GM21786 (cell line): ENCODE measurements around the gene ABCD1.
"Not testable (repeated sequence)": the region's sequence is repeated elsewhere in the genome, so short reads cannot be mapped to it uniquely, and the experiment has no call there.

Source experiments
- ATAC-seq: cut with Tn5 transposase; IDR thresholded peaks from one replicate; pipeline ENCODE4 v1.9.1; 2021; ENCODE audit not compliant: unreplicated experiment

ABCD1 gene

DNA sequence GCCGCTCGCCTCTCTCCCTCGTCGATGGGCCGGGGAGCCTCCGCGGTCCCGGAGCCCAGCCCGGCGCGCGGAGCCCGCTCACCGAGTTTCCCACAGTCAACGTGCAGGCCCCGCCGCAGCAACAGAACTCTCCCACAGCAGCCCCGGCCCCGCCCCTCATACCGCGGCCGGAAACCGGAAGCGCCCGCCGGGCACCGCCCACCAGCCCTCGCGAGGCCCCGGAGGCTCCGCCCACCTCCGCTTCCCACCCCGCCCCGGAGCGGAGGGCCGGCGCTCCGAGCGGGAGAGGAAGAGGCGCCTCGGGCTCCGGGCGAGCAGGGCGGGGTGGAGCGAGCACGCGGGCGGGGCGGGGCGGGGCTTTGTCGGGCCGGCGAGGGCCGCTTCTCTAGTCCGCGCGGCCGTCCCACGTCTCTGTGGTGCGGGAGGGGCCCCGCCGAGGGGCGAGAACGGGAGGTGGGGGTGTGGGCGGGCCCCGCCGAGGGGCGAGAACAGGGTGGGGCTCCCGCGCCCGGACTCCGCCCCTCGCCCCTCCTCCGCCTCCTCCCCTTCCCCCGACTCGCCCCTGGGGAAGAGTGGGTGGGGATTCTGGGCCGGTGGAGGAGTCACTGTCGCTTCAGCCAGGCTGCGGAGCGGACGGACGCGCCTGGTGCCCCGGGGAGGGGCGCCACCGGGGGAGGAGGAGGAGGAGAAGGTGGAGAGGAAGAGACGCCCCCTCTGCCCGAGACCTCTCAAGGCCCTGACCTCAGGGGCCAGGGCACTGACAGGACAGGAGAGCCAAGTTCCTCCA is at the start of gene ABCD1, which contains the start of gene BCAP31:
ABCD1 (plus strand) TSS at position 605 of the 787 bp plus-strand sequence. CDS start 411 bp downstream, outside the sequence.
BCAP31 (minus strand) TSS at position 136 of the 787 bp plus-strand sequence. CDS start 1,143 bp downstream, outside the sequence.
- peak; percentile 45 for ATAC-seq

DNA sequence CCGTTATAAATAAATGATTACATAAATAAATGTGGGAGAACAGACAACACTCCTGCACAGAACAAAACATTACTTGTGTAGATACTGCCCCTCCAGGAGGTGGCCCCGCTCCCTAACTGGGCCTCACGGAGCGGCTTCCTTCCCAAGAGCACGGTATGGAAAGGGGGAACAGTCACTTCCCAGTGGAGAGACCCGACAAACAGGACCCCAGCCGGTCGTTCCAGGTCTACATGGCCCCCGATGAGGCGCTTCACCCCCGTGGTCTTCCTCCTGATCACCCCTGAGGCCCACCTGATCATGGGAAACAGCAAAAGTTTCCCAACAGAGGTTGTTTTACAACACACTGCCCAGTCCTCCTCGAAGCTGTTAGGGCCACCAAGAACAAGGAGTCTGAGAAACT is 43.5 kb upstream of the ABCD1 start:
- ATAC-seq: no peak

DNA sequence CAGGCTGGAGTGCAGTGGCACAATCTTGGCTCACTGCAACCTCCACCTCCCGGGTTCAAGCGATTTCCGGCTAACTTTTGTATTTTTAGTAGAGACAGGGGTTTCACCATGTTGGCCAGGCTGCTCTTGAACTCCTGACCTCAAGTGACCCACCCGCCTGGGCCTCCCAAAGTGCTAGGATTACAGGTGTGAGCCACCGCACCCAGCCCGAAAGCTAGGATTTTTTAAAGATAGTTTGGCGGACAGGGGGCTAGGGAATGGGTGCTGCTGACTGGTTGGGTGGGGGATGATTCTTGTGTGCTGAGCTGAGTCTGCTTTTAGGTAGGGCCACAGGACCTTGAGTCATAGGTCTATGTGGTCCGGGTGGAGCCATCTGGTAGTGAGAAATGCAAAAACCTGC is 41.2 kb upstream of the ABCD1 start:
- not testable (repeated sequence) for ATAC-seq

DNA sequence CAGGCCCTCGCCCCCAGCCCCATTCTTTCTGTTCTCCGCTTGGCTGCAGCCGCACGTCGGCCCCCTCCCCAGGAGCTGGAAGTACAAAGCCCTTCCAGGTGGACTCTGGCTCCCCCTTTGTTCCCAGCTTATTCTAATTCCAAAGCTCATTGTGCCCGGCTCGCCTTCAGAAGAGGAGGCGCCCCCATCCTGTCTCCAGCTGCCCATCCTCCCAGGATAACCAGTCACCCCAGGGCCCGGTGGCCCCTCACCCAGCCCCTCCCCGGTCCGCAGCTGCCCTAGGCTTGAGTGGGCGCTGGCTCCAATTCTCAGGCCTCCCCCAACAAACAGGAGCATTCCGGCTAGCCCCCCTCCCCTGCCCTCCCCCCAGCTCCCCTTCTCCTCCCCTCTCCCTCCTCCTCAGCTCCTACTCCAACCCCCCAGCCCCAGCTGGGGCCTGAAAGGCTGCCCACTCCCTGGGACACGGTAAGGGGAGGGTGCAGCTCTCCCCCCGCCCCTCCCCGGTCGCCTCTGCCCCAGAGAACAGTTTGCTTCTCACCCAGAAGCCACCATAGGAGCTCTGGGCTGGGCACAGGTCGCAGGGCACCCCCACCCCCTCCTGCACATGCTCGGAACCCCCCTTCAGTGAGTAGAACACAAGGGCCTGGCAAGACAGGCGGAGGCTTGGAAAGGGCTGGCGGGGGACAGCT is 40.0 kb upstream of the ABCD1 start:
- ATAC-seq: no peak

- ATAC-seq: no peak
These were observed 39.5 kb upstream of the ABCD1 start for GRCh38 chrX:153685156-153685536.

DNA sequence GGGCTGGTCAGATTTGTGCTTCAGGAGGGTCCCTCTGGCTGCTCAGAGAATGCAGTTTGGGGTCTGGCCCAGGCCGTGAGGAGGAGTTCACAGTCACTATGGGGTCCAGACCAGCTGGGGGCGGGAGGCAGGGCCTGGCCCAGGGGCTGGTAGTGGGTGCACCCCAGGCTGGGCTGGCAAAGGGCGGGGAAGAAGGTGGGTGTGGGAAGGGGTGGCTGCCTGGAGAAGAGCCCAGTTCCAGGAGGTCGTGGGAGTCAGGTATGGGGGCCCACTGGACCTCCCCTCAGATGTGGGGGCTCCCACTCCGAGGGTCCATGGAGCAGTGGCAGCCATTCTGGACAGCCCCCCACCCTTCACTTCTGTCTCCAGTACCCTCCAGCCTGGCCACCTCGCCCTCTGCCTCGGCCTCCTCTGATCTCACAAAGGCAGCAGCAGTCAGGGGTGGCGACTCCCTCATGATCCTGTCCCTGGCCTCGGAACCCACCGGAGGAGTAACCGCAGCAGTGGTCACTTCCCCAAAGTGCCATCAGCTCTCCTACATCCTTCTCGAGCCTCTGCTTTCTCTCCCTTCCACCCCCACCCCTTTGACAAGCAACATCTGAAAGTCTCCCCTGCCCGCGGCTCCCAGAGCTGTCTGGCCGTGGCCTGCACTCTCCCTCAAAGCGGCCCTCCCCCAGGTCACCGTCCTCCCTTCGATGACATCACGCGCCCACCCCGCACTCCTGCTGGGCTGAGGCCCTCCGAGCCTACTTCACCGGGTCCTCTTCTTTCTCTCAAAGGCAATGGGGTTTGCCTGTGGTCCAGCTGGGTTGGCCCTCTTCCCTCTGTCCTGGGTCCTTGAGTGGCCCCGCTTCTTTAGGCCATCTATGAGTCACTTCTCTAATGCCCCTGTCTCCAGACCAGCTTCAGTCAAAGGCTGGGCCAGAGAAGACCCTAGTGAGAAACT is 38.6 kb upstream of the ABCD1 start:
- ATAC-seq: no peak

- ATAC-seq: no peak
These were observed 37.9 kb upstream of the ABCD1 start for GRCh38 chrX:153686711-153687110.

- ATAC-seq: no peak
These were observed 37.3 kb upstream of the ABCD1 start, which contains the start of gene SLC6A8 for GRCh38 chrX:153687121-153688039. Gene SLC6A8, plus strand, starts transcription at chrX:153687926. Its CDS starts 649 bp downstream, at chrX:153688575.

DNA sequence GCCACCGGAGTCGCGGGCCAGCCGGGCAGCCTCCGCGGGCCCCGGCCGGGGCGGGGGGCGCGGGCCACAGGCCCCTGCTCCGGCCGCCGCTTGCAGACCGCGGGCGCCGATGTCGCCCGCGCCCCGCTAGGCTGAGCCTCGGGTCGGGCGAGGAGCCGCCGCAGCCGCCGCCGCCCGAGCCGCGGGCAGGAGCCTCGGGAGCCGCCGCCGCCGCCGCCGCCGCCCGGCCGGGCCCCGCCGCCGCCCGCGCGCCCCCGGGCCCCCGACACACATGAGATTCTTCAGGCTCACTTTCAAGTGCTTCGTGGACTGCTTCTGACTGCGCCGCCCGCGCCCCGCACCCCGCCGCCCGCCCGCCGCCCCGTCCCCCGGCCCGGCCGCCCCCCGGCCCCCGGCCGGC is 36.6 kb upstream of the ABCD1 start:
- ATAC-seq: no peak

DNA sequence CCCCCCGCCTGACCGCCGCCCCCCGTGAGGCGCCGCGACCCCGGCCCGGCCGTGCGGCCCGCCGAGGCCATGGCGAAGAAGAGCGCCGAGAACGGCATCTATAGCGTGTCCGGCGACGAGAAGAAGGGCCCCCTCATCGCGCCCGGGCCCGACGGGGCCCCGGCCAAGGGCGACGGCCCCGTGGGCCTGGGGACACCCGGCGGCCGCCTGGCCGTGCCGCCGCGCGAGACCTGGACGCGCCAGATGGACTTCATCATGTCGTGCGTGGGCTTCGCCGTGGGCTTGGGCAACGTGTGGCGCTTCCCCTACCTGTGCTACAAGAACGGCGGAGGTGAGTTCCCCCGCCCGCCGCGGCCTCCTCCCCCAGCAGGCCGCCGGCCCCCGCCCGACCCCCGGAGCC is 36.1 kb upstream of the ABCD1 start:
- no peak for ATAC-seq

- no peak for ATAC-seq
These were observed 35.6 kb upstream of the ABCD1 start for GRCh38 chrX:153688911-153689590.

DNA sequence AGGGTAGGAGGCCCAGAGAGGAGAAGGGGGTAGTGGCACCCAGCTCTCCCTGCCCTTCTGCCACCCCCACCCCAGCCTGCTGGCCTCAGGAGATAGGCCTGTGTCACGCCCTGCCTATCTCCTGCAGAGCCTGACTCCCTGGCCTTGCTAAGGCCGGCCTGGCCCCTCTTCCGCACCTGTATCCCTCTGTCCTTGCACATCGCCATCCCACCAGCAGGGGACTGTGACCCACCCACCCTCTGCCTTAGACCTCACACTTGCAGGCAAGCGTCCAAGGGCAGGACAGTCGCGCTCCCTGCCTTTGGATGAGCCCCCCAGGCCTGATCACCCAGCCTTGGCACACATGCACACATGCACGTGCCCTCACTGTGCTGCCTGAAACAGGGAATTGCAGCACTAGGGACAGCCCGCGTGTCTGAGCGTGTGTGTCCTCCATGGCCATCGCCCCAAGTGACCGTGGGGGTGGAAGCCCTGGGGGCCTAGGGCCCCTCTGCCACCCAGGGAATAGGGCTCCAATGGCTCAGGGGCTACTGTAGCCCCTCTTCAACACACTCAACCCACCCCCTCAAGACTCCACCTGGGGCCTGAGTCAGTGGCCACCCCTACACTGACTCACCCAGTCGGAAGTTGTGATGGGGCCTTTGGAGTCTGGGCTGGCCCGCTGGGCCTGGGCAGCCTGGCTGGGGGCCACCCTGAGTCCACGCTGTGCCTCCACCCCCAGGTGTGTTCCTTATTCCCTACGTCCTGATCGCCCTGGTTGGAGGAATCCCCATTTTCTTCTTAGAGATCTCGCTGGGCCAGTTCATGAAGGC is 34.8 kb upstream of the ABCD1 start:
- no peak for ATAC-seq

DNA sequence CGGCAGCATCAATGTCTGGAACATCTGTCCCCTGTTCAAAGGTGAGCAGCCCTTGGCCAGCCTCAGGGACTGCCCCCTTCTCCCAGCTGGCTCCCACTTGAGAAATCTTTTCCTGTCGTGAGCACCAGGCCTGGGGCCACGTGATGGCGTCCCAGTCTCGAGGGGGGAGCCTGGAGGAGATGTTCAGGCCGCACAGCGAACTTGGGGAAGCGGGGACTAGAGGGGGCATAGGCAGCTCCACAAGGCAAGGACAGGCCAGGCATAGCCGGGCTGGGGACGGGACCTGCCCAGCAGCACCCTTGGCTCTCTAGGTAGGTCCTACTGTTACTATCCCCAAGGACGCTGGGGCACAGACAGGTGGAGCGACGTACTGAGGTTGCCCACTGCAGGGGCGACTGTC is 34.2 kb upstream of the ABCD1 start:
- ATAC-seq: no peak

DNA sequence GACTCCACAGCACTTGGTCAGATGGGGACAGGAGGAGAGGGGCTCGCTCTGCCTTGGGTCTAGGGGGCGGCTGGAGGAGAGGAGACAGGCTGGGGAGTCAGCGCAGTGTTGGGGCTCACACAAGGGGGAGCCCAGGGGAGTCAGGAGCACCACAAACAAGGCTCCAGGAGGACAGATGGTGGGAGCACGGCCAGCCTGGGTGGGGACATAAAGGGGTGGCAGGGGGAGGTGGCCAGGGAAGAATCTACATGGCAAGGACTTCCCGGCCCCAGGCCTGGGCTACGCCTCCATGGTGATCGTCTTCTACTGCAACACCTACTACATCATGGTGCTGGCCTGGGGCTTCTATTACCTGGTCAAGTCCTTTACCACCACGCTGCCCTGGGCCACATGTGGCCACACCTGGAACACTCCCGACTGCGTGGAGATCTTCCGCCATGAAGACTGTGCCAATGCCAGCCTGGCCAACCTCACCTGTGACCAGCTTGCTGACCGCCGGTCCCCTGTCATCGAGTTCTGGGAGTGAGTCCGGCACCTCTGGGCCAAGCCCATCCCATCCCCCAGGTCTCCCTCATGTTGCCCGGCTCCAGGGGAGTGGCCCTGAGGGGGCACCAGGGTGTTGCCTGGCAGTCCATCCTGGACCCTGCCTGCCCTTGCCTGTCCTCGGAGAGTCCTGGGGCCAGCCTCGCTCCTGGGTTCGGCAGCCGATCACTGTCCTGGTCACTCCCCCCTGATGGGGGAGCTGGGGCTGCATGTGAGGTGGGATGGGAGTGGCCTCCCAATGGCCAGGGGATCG is 33.4 kb upstream of the ABCD1 start:
- not testable (repeated sequence) for ATAC-seq

- ATAC-seq: no peak
These were observed 32.7 kb upstream of the ABCD1 start for GRCh38 chrX:153692003-153692402.

DNA sequence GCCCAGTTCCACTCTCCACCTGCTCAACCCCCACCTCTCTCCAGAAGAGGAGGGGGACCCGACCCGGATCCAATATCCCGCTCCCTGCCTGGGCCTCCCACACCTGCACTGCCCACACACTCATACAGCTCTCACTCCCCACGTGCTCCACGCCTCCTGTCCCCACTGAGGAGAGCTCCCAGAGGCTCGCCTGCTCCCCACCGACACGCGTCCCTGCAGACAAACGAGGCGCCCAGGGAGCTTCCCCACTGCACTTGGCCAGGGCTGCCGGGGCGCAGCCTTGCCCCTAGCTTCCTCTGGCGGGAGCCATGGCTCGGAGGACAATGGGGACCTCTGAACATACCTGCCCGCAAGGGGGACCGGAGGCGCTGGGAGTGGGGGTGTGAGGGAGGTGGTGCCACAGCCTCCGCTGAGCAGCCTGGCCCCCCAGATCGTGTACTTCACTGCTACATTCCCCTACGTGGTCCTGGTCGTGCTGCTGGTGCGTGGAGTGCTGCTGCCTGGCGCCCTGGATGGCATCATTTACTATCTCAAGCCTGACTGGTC is 32.0 kb upstream of the ABCD1 start:
- no peak for ATAC-seq

- no peak for ATAC-seq
These were observed 31.2 kb upstream of the ABCD1 start for GRCh38 chrX:153693216-153694086.
